Astrocyte of the cerebellum (primary cell): Measurements from ENCODE around the gene ADD3.

Experiments
- DNase-seq: peaks from one replicate; pipeline ENCODE4 v3.0.0-alpha.2; 2011; ENCODE audit warnings: low read depth
- H3K4me3 ChIP-seq: 2 replicates; pipeline ENCODE4 v1.5.1; 2011; ENCODE audit warnings: mild to moderate bottlenecking, low read depth, low read length, moderate library complexity
- CTCF ChIP-seq: IDR thresholded peaks from 2 replicates; pipeline ENCODE4 v1.5.1; 2012; ENCODE audit warnings: low read length, low read depth, moderate library complexity, mild to moderate bottlenecking; ENCODE audit errors: missing control alignments
- in situ Hi-C: cut with HindIII; loops from 2 replicates; pipeline ENCODE4 v1.10.0; 2017; ENCODE audit warnings: low sequenced_read_pairs

The ADD3 gene

GRCh38 chr10:110017907-110018306 is 10.1 kb downstream of the ADD3 start:
- TF ChIP-seq CTCF, result no peak
- no peak overlapping the region for H3K4me3 ChIP-seq
- in situ Hi-C loops, result no loop called here
- no peak for DNase-seq

DNA sequence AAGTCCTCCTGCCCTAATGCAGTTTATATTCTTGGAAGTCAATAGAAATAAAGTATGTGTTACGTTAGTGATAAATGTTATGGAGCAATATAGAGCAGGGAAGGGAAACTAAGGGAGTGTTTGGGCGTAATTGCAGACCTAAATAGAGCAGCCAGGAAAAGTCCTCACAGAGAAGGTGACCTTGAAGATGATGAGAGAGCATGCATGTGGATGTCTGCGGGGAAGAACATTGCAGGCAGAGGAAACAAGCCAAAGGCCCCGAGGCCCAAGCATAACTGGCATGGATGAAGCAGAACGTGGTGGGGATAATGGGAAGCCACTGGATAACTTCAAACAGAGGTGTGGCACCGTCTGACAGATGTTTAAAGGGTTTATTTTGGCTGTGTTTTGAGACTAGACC is 12.5 kb downstream of the ADD3 start:
- in situ Hi-C loops, result no loop called here
- no peak overlapping the region for H3K4me3 ChIP-seq
- no peak for TF ChIP-seq CTCF
- no peak for DNase-seq

DNA sequence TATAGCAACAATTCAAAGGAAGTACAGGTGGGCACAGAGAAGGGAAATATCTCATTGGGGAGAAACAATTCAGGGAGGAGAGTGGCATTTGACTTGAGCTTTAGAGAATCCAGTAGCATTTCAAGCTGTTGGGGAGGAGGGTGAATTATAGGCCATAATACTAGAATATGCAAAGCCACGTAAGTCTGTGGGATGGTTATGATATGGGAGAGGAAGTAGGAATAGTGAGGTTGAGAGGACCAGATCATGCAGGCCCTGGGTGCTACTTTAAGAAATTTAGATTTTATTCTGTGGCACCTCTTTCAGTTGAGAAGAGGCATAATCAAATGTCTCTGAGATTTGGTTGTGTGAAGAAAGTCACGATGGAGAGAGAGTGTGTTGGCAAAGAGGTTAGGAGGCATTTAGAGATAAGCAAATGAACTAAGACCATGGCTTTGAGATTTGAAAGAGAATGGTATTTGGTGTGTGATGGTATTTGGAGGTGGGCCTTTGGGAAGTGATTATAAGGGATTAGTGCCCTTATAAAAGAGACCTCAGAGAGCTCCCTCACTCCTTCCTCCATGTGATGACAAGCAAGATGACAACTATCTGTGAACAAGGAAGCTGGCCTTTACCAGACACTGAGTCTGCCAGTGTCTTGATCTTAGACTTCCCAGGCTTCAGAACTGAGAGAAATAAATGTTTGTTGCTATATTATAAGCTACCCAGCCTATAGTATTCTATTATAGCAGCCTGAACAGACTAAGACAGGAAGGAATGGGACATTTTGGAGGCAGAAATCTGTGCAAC is 15.1 kb downstream of the ADD3 start:
- no peak overlapping the region for H3K4me3 ChIP-seq
- in situ Hi-C loops, result no loop called here
- DNase-seq, result no peak
- no peak for TF ChIP-seq CTCF

- in situ Hi-C loops, result no loop called here
- no peak for DNase-seq
- no peak for TF ChIP-seq CTCF
- H3K4me3 ChIP-seq, result no peak overlapping the region
Measured at GRCh38 chr10:110023785-110024465, 16.1 kb downstream of the ADD3 start.

DNA sequence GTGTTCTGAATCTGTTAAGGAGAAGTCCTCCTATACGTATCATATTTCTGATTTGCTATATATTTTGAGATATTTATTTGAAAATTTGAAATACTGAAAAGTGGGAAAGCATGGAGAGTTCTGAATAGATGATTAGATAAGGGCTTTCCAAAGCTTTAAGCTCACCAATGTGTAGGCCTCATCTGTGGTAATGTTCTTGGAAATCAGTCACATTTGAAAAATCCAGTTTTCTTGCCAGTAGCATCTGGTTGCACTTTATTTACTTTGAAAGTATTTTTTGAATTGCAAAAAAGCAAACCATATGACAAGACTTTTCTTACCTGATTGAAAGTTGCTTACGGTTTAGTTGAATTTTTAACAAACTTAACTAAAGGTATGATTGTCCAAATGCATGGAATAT is 21.7 kb downstream of the ADD3 start:
- TF ChIP-seq CTCF, result no peak
- DNase-seq, result no peak
- in situ Hi-C loops, result no loop called here
- H3K4me3 ChIP-seq, result no peak overlapping the region

DNA sequence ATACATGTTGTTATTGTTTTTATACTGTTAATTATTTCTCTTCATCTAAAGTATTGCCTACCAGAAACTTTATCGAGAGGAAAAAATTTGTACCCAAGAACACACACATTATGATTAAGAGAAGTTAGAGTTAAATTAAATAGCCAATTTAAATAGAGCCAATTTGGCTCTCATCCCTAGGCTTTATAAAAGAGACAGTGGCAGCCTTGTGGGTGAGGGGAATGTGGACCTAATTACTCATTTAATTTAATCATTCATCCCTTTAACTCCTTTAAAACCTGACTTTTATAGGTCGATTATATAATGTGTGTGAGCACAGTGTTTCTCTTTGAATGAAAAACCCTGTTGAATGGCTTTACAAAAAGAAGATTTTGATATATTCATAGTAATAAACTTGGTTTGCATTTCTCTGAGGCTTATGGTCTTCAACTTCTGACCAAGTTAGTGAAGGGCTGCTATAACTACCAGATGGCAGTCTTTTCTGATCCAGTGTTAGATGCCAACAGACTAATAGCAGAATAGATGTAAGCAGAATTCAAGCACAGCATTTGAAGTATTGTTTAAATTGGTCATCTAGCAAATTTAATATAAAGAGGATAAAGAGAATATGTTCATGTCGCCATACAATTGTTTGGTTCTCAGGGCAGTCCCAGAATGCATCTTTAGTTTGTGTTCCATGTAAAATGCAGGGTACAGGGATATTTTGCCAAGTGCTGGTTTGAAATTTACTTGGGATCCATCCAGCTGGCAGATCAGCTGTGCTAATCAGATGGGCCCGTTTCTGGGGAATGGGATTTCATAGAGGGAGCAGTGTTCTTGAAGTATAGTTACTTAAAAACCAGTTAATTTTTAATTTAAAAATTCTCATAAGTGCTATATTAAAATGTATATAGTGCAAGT is 25.3 kb downstream of the ADD3 start:
- in situ Hi-C loops, result no loop called here
- no peak overlapping the region for H3K4me3 ChIP-seq
- TF ChIP-seq CTCF, result no peak
- DNase-seq, result no peak
